ENCODE results near the gene FKBP7. TPM values are rescaled to one million over a fixed set of nuclear protein-coding genes. Genes with fewer than 3 reads are reported as not detected.

The FKBP7 gene
- total RNA-seq, 1 experiment from 2014 or later: 4.8 TPM

GRCh38 chr2:178521304-178522150, 43.1 kb upstream of the FKBP7 start:
- no peak for TF ChIP-seq CTCF (conservative IDR thresholded peaks at IDR 0.05)
- Histone ChIP-seq H3K9ac (ENCODE audit: extremely low read depth, insufficient read length, low read length) (no peak overlapping the region), H3K4ac (ENCODE audit: low read depth, low read length) (no peak overlapping the region), H3K4me2 (ENCODE audit: insufficient read depth, insufficient read length, low read length) (no peak overlapping the region), H3K14ac (ENCODE audit: insufficient read depth, low read length) (no peak overlapping the region), H3K79me1 (ENCODE audit: insufficient read depth, low read depth, low read length, poor library complexity, severe bottlenecking) (no peaks in the 10 kb centered on the region), H2AFZ (ENCODE audit: low read length) (no peak overlapping the region), H3K23ac (ENCODE audit: insufficient read length, low read depth, low read length) (no peak overlapping the region), H2BK12ac (ENCODE audit: insufficient read length, low read depth, low read length) (no peak overlapping the region), H3K79me2 (ENCODE audit: insufficient read depth, low read length) (peaks cover 5% of the 10 kb centered on the region; the same call in 1 of the 2 replicates), H3K18ac (ENCODE audit: insufficient read length, low read depth, low read length) (no peak overlapping the region), H2AK5ac (ENCODE audit: insufficient read length, low read length) (no peak overlapping the region), H3K27me3 (ENCODE audit: insufficient read depth, low read length) (no peaks in the 10 kb centered on the region), H3K4me1 (ENCODE audit: insufficient read depth, low read length) (no peaks in the 10 kb centered on the region), H3K56ac (ENCODE audit: insufficient read length, low read depth, low read length) (no peak overlapping the region), H3K9me3 (ENCODE audit: control insufficient read depth, low read depth, low read length) (no peaks in the 10 kb centered on the region), H3K27ac (ENCODE audit: insufficient read length, low read depth, low read length) (no peak overlapping the region), H2BK5ac (ENCODE audit: insufficient read length, low read length) (no peak overlapping the region), H4K8ac (replicated peaks; ENCODE audit: insufficient read length, low read depth, low read length) (no peak overlapping the region), H2BK120ac (ENCODE audit: low read depth, low read length, poor library complexity, severe bottlenecking) (no peak overlapping the region), H3K23me2 (ENCODE audit: insufficient read length, low read depth, low read length, poor library complexity, severe bottlenecking) (peaks cover 8% of the 10 kb centered on the region), H2BK20ac (ENCODE audit: low read depth, low read length, poor library complexity, severe bottlenecking) (no peak overlapping the region), H2BK15ac (ENCODE audit: low read depth, low read length) (no peak overlapping the region), H4K5ac (ENCODE audit: insufficient read length, low read depth, low read length) (no peak overlapping the region), H4K20me1 (ENCODE audit: control insufficient read depth, insufficient read depth, insufficient read length) (no peaks in the 10 kb centered on the region), H3T11ph (ENCODE audit: low read length) (no peak overlapping the region), H4K91ac (ENCODE audit: insufficient read length, low read depth, low read length) (no peak overlapping the region)
- no peaks in the 10 kb centered on the region for H3K9me3 Mint-ChIP-seq
- H3K4me3 Mint-ChIP-seq: no peak overlapping the region
- peaks cover 4 to 12% of the 10 kb centered on the region in 2 experiments; a peak in 3 of 4 replicates for H3K4me1 Mint-ChIP-seq
- no peak overlapping the region for H3K27ac Mint-ChIP-seq
- peaks cover 0 to 6% (median 0%) of the 10 kb centered on the region in 3 experiments; a peak in 3 of 7 replicates for H3K36me3 Mint-ChIP-seq (ENCODE audit: insufficient read depth in 1 of 3, low read depth in 3 of 3)
- no CpG with 5 or more reads among the region's 11 CpGs for WGBS (ENCODE audit: extremely low coverage, insufficient read length, low lambda C conversion rate)
- no peaks in the 10 kb centered on the region for H3K27me3 Mint-ChIP-seq (ENCODE audit: low read depth)
- no peak for DNase-seq
